GM12891 (cell line): ENCODE data around the gene MEOX1.

Source experiments
- DNase-seq: peaks from one replicate; pipeline ENCODE4 v3.0.0; 2011; ENCODE audit warnings: low spot score; ENCODE audit not compliant: insufficient read length
- FAIRE-seq: peaks from 2 replicates; lab custom pipeline; 2011; peaks lifted over from hg19 to GRCh38; lab: Jason Lieb, UNC
- PAX5 ChIP-seq: IDR thresholded peaks from 2 replicates; pipeline ENCODE4 v1.6.1; 2011; ENCODE audit warnings: low read length, moderate library complexity, mild to moderate bottlenecking; ENCODE audit not compliant: insufficient read depth, severe bottlenecking
- POLR2A ChIP-seq: IDR thresholded peaks from 2 replicates; pipeline ENCODE4 v1.6.1; 2011; ENCODE audit warnings: low read depth, low read length, control low read depth
- POLR2AphosphoS5 ChIP-seq: IDR thresholded peaks from 2 replicates; pipeline ENCODE4 v1.6.1; 2011; ENCODE audit warnings: low read depth, low read length, control low read depth
- POU2F2 ChIP-seq: IDR thresholded peaks from 2 replicates; pipeline ENCODE4 v1.6.1; 2011; ENCODE audit warnings: low read depth, mild to moderate bottlenecking, control low read depth, low read length, moderate library complexity
- SPI1 ChIP-seq: IDR thresholded peaks from 2 replicates; pipeline ENCODE4 v1.6.1; 2011; ENCODE audit warnings: low read depth, low read length, control low read depth
- TAF1 ChIP-seq: IDR thresholded peaks from 2 replicates; pipeline ENCODE4 v1.6.1; 2011; ENCODE audit warnings: low read depth, low read length, control low read depth

MEOX1 gene

GRCh38 chr17:43659823-43660617 lies 1.7 kb downstream of the MEOX1 start:
- TF ChIP-seq POU2F2 (no peak), POLR2A (no peak), SPI1 (no peak), POLR2AphosphoS5 (no peak), TAF1 (no peak), PAX5 (no peak)
- FAIRE-seq (no peak), DNase-seq (no peak)

DNA sequence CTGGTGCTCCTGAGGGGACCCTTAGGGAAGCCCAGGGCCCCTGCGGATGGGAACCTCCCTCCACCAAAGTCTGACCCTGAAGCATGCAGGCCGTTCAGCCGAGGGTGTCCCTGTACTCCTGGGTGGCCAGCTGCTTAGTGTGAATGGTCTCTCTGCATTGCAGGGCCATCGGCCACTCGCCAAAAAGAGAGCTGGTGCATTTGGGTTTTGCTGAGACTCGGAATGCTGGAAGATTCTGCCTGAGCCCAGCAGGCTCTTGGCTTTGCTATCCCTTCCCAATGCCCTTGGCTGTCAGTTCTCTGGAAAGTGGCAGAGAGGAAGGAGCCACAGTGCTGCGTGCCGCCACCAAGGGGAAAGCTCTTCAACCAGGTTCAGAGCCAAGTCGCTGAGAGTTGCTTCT lies 2.8 kb downstream of the MEOX1 start:
- no peak for DNase-seq
- TF ChIP-seq TAF1 (no peak), POU2F2 (no peak), PAX5 (no peak), SPI1 (no peak), POLR2A (no peak), POLR2AphosphoS5 (no peak)
- no peak for FAIRE-seq

DNA sequence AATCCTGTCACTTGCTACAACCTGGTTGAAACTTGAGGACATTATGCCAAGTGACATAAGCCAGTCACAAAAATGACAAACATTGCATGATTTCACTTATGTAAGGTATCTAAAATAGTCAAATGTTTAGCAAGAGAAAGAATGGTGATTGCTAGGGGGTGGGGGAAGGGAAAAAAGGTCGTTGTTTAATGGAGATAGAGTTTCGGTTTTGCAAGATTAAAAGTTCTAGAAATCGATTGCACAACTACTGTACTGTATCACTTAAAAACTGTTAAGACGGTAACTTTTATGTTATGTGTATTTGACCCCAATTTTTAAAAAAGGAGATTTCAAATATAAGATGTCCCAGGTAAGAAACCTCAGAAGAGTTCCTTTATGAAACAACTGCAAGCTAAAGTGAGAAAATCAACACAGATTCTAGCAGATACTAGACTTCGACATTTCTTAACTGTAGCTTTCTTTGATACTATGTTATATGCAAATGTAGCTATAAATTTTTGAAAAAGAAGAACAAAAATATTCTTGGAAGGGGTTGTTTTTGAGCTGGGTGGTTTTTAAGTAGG lies 5.9 kb downstream of the MEOX1 start:
- no peak for DNase-seq
- TF ChIP-seq SPI1 (no peak), POU2F2 (no peak), TAF1 (no peak), POLR2A (no peak), PAX5 (no peak), POLR2AphosphoS5 (no peak)
- FAIRE-seq: no peak

DNA sequence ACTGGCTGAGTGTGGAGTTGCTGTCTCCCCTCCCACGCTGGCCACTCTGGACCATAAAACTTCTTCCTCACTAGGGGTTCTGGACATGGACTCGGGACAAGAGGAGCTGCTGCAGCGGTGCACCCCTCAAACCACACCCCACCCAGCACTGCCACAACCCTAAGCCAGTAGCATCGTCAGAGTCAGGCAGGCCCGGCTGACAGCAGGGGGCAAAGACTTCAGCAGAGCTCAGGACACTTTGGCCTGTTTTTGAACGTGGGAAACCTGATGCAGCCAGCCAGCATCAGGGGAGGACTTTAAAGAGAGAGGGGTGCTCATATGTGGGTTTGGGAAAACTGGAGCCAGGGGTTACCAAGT lies 9.6 kb downstream of the MEOX1 start:
- TF ChIP-seq TAF1 (no peak), POLR2AphosphoS5 (no peak), POLR2A (no peak), PAX5 (no peak), SPI1 (no peak), POU2F2 (no peak)
- DNase-seq: no peak
- FAIRE-seq: no peak

- TF ChIP-seq POLR2A (no peak), POLR2AphosphoS5 (no peak), TAF1 (no peak), SPI1 (no peak), POU2F2 (no peak), PAX5 (no peak)
- FAIRE-seq (no peak), DNase-seq (no peak)
These were observed 11.3 kb downstream of the MEOX1 start for GRCh38 chr17:43650471-43650870.

- FAIRE-seq: no peak
- no peak for DNase-seq
- TF ChIP-seq SPI1: no peak
- no peak for TF ChIP-seq POLR2AphosphoS5
- no peak for TF ChIP-seq PAX5
- no peak for TF ChIP-seq TAF1
- no peak for TF ChIP-seq POLR2A
- no peak for TF ChIP-seq POU2F2
These were observed 12.8 kb downstream of the MEOX1 start for GRCh38 chr17:43648916-43649315.

DNA sequence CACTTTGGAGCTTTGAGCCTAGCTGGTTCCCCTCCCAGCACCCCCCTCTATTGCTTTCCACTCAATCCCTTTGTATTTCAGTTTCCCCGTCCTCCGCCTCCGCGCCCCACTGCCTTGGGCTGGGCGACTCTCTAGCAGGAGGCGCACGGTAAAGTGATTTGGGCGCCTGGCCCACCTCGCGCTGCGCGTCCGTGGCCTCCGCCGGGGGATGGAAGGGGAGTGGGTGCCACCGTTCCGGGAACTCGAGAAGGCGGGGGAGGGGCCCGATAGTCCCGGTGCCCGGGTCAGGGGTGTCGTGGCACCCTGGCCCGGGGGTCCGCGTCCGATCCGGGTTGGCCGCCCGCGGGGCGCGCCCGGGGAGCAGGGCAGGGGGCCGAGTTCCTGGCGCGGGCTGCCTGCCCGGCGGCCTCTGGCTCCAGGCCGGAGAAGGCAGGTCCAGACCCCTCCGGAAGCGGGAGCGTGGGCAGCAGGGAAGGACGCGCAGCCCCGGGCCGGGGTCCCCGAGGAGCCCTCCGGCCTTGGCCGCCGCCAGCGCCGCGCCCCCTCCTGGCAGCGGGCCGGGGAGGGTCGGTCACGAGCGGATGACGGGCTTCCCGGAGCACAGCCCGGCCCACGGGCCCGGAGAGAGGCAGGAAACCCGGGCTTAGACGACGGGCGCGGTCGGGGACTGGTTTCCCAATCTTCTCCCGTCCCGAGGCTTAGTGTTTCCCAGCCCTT lies 15.8 kb downstream of the MEOX1 start:
- DNase-seq (no peak), FAIRE-seq (no peak)
- TF ChIP-seq TAF1 (no peak), SPI1 (no peak), POLR2AphosphoS5 (no peak), PAX5 (no peak), POLR2A (no peak), POU2F2 (no peak)

GRCh38 chr17:43645450-43645764 lies 16.3 kb downstream of the MEOX1 start:
- no peak for DNase-seq
- TF ChIP-seq PAX5: no peak
- FAIRE-seq: no peak

DNA sequence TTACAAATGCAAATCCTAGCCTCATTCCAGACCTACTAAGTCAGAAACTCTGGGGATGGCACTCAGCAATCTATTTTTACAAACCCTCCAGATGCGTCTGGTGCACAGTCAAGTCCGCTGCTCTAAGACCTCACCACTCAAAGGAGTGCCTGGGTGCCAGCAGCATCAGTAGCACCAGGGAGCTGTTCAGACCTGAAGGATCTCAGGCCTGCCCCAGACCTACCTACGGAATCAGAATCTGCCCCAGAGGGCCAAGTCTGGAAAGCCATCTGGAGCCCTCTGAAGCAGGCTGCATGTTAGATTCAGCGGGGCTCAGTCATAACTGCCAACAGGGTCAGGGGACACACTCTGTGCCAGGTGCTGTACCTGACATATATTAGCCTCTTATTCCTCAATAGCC lies 17.6 kb downstream of the MEOX1 start:
- DNase-seq (no peak), FAIRE-seq (no peak)
- no peak for TF ChIP-seq POLR2A
- no peak for TF ChIP-seq POLR2AphosphoS5
- TF ChIP-seq PAX5: no peak
- no peak for TF ChIP-seq TAF1
- no peak for TF ChIP-seq SPI1
- no peak for TF ChIP-seq POU2F2
